GM23248 (cell line): ENCODE data around the gene MPRIP. TPM values are rescaled to one million over a fixed set of nuclear protein-coding genes. Genes with fewer than 3 reads are reported as not detected.
"Not testable (repeated sequence)": the region's sequence is repeated elsewhere in the genome, so short reads cannot be mapped to it uniquely, and the experiment has no call there.

Experiments used
- DNase-seq: peaks from one replicate; pipeline ENCODE4 v3.0.0-alpha.2; 2015
- H2AFZ ChIP-seq: fragments of 200-600 bp; sonication (generic); 2 replicates; pipeline ENCODE4 v1.6.1; 2016; ENCODE audit warnings: antibody characterized with exemption
- H3F3A ChIP-seq: fragments of 200-600 bp; sonication (generic); 2 replicates; pipeline ENCODE4 v1.6.1; 2016; ENCODE audit warnings: mild to moderate bottlenecking, antibody characterized with exemption, mixed run types; ENCODE audit not compliant: insufficient read depth
- H3K27ac ChIP-seq: fragments of 200-600 bp; sonication (generic); 2 replicates; pipeline ENCODE4 v1.5.1; 2016; ENCODE audit warnings: mild to moderate bottlenecking
- H3K27me3 ChIP-seq: fragments of 200-600 bp; sonication (generic); replicated peaks from 2 replicates; pipeline ENCODE4 v1.6.1; 2016; ENCODE audit warnings: mild to moderate bottlenecking; ENCODE audit not compliant: insufficient read depth
- H3K36me3 ChIP-seq: fragments of 200-600 bp; sonication (generic); 2 replicates; pipeline ENCODE4 v1.6.1; 2016; ENCODE audit warnings: low read depth, mild to moderate bottlenecking
- H3K4me1 ChIP-seq: fragments of 200-600 bp; sonication (generic); 2 replicates; pipeline ENCODE4 v1.6.1; 2016; ENCODE audit warnings: mild to moderate bottlenecking; ENCODE audit not compliant: insufficient read depth
- H3K4me2 ChIP-seq: fragments of 200-600 bp; sonication (generic); one replicate; pipeline ENCODE4 v1.6.1; 2016; ENCODE audit warnings: mild to moderate bottlenecking; ENCODE audit not compliant: unreplicated experiment
- H3K4me3 ChIP-seq: fragments of 200-600 bp; sonication (generic); 2 replicates; pipeline ENCODE4 v1.5.1; 2016; ENCODE audit warnings: mild to moderate bottlenecking
- H3K79me2 ChIP-seq: fragments of 200-600 bp; sonication (generic); 2 replicates; pipeline ENCODE4 v1.6.1; 2016; ENCODE audit warnings: mild to moderate bottlenecking; ENCODE audit not compliant: insufficient read depth
- H3K9ac ChIP-seq: fragments of 200-600 bp; sonication (generic); 2 replicates; pipeline ENCODE4 v1.6.1; 2016; ENCODE audit warnings: mild to moderate bottlenecking
- H3K9me2 ChIP-seq: fragments of 200-600 bp; sonication (generic); 2 replicates; pipeline ENCODE4 v1.6.1; 2016; ENCODE audit warnings: mixed run types, mild to moderate bottlenecking, moderate library complexity; ENCODE audit not compliant: insufficient read depth
- H3K9me3 ChIP-seq: fragments of 200-600 bp; sonication (generic); one replicate; pipeline ENCODE4 v1.6.1; 2017; ENCODE audit warnings: low read depth
- H4K20me1 ChIP-seq: fragments of 200-600 bp; sonication (generic); 2 replicates; pipeline ENCODE4 v1.6.0; 2016; ENCODE audit not compliant: insufficient read depth
- EZH2 ChIP-seq: fragments of 200-600 bp; sonication (generic); IDR thresholded peaks from 2 replicates; pipeline ENCODE4 v1.6.1; 2018; ENCODE audit warnings: antibody characterized with exemption, mild to moderate bottlenecking; ENCODE audit not compliant: insufficient read depth, poor library complexity, severe bottlenecking
- EZH2phosphoT487 ChIP-seq: fragments of 200-600 bp; sonication (generic); IDR thresholded peaks from 2 replicates; pipeline ENCODE4 v1.6.1; 2018; ENCODE audit warnings: antibody characterized with exemption, moderate library complexity, mild to moderate bottlenecking, low read depth; ENCODE audit not compliant: insufficient read depth
- WGBS, 2 experiments: methylation state at CpG; one replicate each; pipeline ENCODE4 v1.1.6; 2015 to 2017; ENCODE audit warnings: low lambda C conversion rate in 2 of 2, low coverage in 1 of 2; ENCODE audit errors: missing lambda C conversion rate in 2 of 2; 5-methylcytosine and 5-hydroxymethylcytosine counted together
- in situ Hi-C: fragments of 300-500 bp; cut with MboI; formaldehyde crosslinking; loops from 2 replicates; pipeline ENCODE4 v1.15.0; 2020
- polyA plus RNA-seq: library from polyadenylated mRNA; unstranded; fragments of >200 nt; fragmentation: Nextera tagmentation; extraction: Ambion mirVana; gene quantifications from 2 replicates; pipeline ENCODE4 v1.2.1, GENCODE V29; 2016
- total RNA-seq: library from RNA; depleted of rRNA; stranded (reverse); fragments of >200 nt; shearing (Covaris generic); gene quantifications from 2 replicates; pipeline ENCODE4 v1.2.3, GENCODE V29; 2014

Gene MPRIP
- total and polyA plus RNA-seq, 2 experiments from 2014 or later, result 73.5 to 292 TPM

DNA sequence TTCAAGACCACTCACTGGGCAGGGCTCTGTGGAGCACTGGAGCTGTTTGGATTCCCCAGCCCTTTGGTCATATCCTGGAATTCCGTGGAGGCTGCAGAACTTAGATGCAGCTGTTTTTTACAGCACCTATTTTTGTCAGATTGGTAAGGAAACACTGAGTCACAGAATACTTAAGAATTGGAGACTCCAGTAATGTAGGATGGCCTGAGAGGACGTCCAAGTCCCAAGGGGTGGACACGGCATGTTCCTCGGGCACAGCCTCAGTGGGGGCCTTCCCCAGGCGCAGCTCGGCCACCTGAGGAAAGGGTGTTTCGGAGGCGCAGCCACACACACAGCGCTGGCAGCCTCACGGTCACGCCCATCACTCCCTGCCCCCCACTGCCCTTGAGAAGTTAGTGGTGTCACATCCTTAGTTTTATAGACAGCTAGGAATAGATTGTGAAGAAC is 149.1 kb downstream of the MPRIP start:
- in situ Hi-C loops, result no loop called here
- peaks cover 51% of the 10 kb centered on the region for H3F3A ChIP-seq
- TF ChIP-seq EZH2, result no peak
- no peak for TF ChIP-seq EZH2phosphoT487
- no peaks in the 10 kb centered on the region for H3K9me3 ChIP-seq
- WGBS, 2 experiments, result 50 to 52% methylated on average over 11 of the region's 11 CpGs
- H3K4me3 ChIP-seq, result no peak overlapping the region
- no peaks in the 10 kb centered on the region for H3K9me2 ChIP-seq
- H4K20me1 ChIP-seq, result no peaks in the 10 kb centered on the region
- H3K9ac ChIP-seq, result 0 out of 2 replicates have a peak overlapping the region, but pooled peaks have one; percentile 2
- H3K4me1 ChIP-seq, result peaks cover 22% of the 10 kb centered on the region
- peak; percentile 91 for DNase-seq
- H3K27ac ChIP-seq, result peak overlapping the region; percentile 70
- H3K36me3 ChIP-seq, result peaks cover 18% of the 10 kb centered on the region; the same call in 1 of the 2 replicates
- peak overlapping the region; percentile 66 for H3K4me2 ChIP-seq
- no peak overlapping the region for H2AFZ ChIP-seq
- H3K27me3 ChIP-seq, result no peaks in the 10 kb centered on the region
- no peaks in the 10 kb centered on the region for H3K79me2 ChIP-seq

DNA sequence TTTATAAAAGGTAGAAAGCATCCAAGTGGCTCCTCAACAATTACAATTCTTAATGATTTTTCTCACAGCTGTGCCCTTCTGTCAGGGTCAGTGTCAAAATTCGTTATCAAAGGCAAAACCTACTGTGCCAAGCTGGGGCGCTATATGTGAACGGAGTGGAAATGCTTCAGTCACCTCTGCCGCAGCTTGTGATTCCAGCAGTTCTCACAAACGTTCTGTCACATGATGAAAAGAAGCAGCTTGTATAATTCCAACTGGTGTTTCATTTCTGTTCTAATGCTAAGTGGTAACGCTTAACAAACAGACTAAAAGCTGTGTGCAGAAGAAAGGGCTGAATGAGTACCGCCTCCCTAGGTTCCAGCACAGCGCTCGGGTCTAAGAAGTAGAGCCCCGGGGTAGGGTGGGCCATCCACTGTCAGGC is 149.7 kb downstream of the MPRIP start:
- Histone ChIP-seq H3K36me3 (peaks cover 12% of the 10 kb centered on the region; the same call in 1 of the 2 replicates), H3K9ac (no peak overlapping the region), H3F3A (peaks cover 55% of the 10 kb centered on the region), H3K4me2 (no peak overlapping the region), H3K9me3 (no peaks in the 10 kb centered on the region), H3K27ac (peak overlapping the region; percentile 70), H3K79me2 (no peaks in the 10 kb centered on the region), H3K27me3 (no peaks in the 10 kb centered on the region), H3K9me2 (no peaks in the 10 kb centered on the region), H2AFZ (no peak overlapping the region), H3K4me3 (no peak overlapping the region), H3K4me1 (peaks cover 22% of the 10 kb centered on the region), H4K20me1 (no peaks in the 10 kb centered on the region)
- in situ Hi-C loops, result no loop called here
- WGBS, 2 experiments, result 72 to 79% methylated on average over 10 of the region's 10 CpGs
- TF ChIP-seq EZH2 (no peak), EZH2phosphoT487 (no peak)
- DNase-seq, result no peak

DNA sequence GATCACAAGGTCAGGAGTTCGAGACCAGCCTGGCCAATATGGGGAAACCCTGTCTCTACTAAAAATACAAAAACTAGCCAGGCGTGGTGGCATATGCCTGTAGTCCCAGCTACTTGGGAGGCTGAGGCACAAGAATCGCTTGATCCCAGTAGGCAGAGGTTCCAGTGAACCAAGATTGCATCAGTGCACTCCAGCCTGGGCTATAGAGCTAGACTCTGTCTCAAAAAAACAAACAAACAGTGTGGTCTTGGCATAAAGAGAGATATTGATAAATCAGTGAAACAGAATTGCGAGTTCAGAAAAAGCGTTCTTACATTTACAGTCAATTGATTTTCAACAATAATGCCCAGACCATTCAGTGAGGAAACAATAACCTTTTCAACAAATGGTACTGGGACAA is 153.2 kb downstream of the MPRIP start:
- 89 to 91% methylated on average over 5 of the region's 5 CpGs for WGBS, 2 experiments
- H3K79me2 ChIP-seq, H4K20me1 ChIP-seq, H3K9ac ChIP-seq, H3K27me3 ChIP-seq, H3K4me2 ChIP-seq, DNase-seq, H3K4me3 ChIP-seq, H3K36me3 ChIP-seq, H3K27ac ChIP-seq, H2AFZ ChIP-seq, in situ Hi-C loops, H3K9me2 ChIP-seq, H3K9me3 ChIP-seq: not testable (repeated sequence)
- Histone ChIP-seq H3K4me1 (peaks cover 17% of the 10 kb centered on the region), H3F3A (peaks cover 41% of the 10 kb centered on the region)

DNA sequence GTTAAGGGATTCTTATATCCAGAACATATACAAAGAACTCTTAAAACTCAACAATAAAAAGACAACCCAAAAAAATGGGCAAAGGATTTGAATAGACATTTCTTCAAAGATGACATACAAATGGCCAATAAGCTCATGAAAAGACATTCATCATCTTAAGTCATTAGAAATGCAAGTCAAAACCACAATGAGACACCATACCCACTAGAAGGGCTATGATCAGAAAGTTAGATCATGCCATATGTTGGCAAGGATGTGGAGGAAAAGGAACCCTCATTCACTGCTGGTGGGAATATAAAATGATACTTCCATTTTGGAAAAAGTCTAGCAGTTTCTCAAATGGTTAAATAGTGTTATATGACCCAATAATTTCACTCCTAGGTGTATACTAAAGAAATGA is 154.5 kb downstream of the MPRIP start:
- in situ Hi-C loops, result no loop called here
- Histone ChIP-seq H3F3A (peaks cover 29% of the 10 kb centered on the region), H3K9me3 (no peaks in the 10 kb centered on the region), H2AFZ (no peak overlapping the region), H3K4me3 (no peak overlapping the region), H4K20me1 (no peaks in the 10 kb centered on the region), H3K9me2 (no peaks in the 10 kb centered on the region), H3K9ac (no peak overlapping the region), H3K27me3 (no peaks in the 10 kb centered on the region), H3K36me3 (no peaks in the 10 kb centered on the region), H3K79me2 (no peaks in the 10 kb centered on the region), H3K4me2 (no peak overlapping the region), H3K4me1 (peaks cover 4% of the 10 kb centered on the region), H3K27ac (no peak overlapping the region)
- TF ChIP-seq EZH2phosphoT487, result no peak
- no peak for TF ChIP-seq EZH2
- DNase-seq, result peak; percentile 27

DNA sequence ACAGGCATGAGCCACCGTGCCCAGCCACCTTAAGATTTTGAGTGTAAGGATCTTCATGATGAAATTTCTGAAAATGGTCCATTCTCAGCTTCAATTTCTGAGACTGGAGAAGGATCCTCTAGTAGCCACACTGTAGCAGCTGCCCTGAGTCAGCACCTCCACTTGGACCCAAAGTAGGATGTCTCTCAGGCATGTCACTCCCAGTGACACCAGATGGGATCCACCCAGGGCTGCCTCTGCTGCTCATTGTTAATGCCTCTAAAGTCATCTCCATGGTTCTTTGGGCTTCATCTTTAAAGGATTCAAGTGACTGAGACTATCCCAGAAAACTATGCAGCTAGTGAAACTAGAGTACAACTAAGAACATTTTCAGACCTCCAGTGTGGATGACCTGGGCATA is 156.0 kb downstream of the MPRIP start:
- Histone ChIP-seq H3K4me2 (no peak overlapping the region), H4K20me1 (no peaks in the 10 kb centered on the region), H3K4me3 (no peak overlapping the region), H3K36me3 (no peaks in the 10 kb centered on the region), H2AFZ (no peak overlapping the region), H3K9me2 (no peaks in the 10 kb centered on the region), H3K9ac (no peak overlapping the region), H3K27me3 (no peaks in the 10 kb centered on the region), H3K9me3 (no peaks in the 10 kb centered on the region), H3K4me1 (no peaks in the 10 kb centered on the region), H3K27ac (no peak overlapping the region), H3K79me2 (no peaks in the 10 kb centered on the region), H3F3A (peaks cover 26% of the 10 kb centered on the region)
- 100% methylated on average over 1 of the region's 1 CpG for WGBS, 2 experiments
- DNase-seq, result peak; percentile 26
- TF ChIP-seq EZH2phosphoT487, result no peak
- no peak for TF ChIP-seq EZH2
- in situ Hi-C loops, result no loop called here
